Neural cell (in vitro differentiated cells): ENCODE data around the gene KLC1. TPM values are rescaled to one million over a fixed set of nuclear protein-coding genes. Genes with fewer than 3 reads are reported as not detected.

ENCODE experiments used
- H2AFZ ChIP-seq: fragments of 200-600, 300-800 bp; sonication (generic), shearing (Covaris generic); 2 replicates; pipeline ENCODE4 v1.6.0; 2014; ENCODE audit warnings: low read depth, mild to moderate bottlenecking, antibody characterized with exemption, low read length, moderate library complexity
- H3F3A ChIP-seq: fragments of 200-600 bp; shearing (Covaris generic); 2 replicates; pipeline ENCODE4 v1.6.1; 2016; ENCODE audit warnings: mild to moderate bottlenecking, moderate library complexity, mixed read lengths, antibody characterized with exemption, low read length; ENCODE audit not compliant: insufficient read depth, poor library complexity, severe bottlenecking
- H3K27ac ChIP-seq: fragments of 200-600, 300-800 bp; sonication (generic), shearing (Covaris generic); 2 replicates; pipeline ENCODE4 v1.5.1; 2014; ENCODE audit warnings: mild to moderate bottlenecking, low read length, moderate library complexity
- H3K27me3 ChIP-seq: fragments of 300-800, 200-600 bp; sonication (generic), shearing (Covaris generic); 2 replicates; pipeline ENCODE4 v1.6.0; 2014; ENCODE audit warnings: mild to moderate bottlenecking, low read depth, low read length, moderate library complexity; ENCODE audit not compliant: insufficient read depth
- H3K36me3 ChIP-seq: fragments of 300-800, 200-600 bp; sonication (generic), shearing (Covaris generic); 2 replicates; pipeline ENCODE4 v1.5.1; 2014; ENCODE audit warnings: mild to moderate bottlenecking, antibody characterized with exemption, low read length, moderate library complexity; ENCODE audit not compliant: insufficient read depth
- H3K4me2 ChIP-seq: fragments of 300-800, 200-600 bp; sonication (generic), shearing (Covaris generic); 2 replicates; pipeline ENCODE4 v1.6.0; 2014; ENCODE audit warnings: mild to moderate bottlenecking, low read length
- H3K4me3 ChIP-seq: fragments of 300-800, 200-600 bp; sonication (generic), shearing (Covaris generic); 2 replicates; pipeline ENCODE4 v1.5.1; 2014; ENCODE audit warnings: mild to moderate bottlenecking, low read length, moderate library complexity
- H3K79me2 ChIP-seq: fragments of 200-600 bp; shearing (Covaris generic); replicated peaks from 2 replicates; pipeline ENCODE4 v1.6.0; 2014; ENCODE audit warnings: mild to moderate bottlenecking, low read length, moderate library complexity; ENCODE audit not compliant: insufficient read depth
- H3K9ac ChIP-seq: fragments of 300-800, 200-600 bp; sonication (generic), shearing (Covaris generic); 2 replicates; pipeline ENCODE4 v1.6.1; 2016; ENCODE audit warnings: mild to moderate bottlenecking, low read length, mixed read lengths
- H3K9me2 ChIP-seq: fragments of 200-600 bp; shearing (Covaris generic); 2 replicates; pipeline ENCODE4 v1.6.1; 2016; ENCODE audit warnings: mild to moderate bottlenecking, low read length, mixed read lengths; ENCODE audit not compliant: insufficient read depth
- H3K9me3 ChIP-seq: fragments of 200-600, 300-800 bp; sonication (generic), shearing (Covaris generic); 2 replicates; pipeline ENCODE4 v1.6.1; 2016; ENCODE audit warnings: mild to moderate bottlenecking, mixed run types, low read length, moderate library complexity, mixed read lengths
- H4K20me1 ChIP-seq: fragments of 200-600 bp; shearing (Covaris generic); 2 replicates; pipeline ENCODE4 v1.6.1; 2016; ENCODE audit warnings: mild to moderate bottlenecking, mixed run types; ENCODE audit not compliant: insufficient read depth
- CTCF ChIP-seq: fragments of 450-650 bp; IDR thresholded peaks from 2 replicates; pipeline ENCODE4 v1.5.1; 2014; ENCODE audit warnings: antibody characterized with exemption, mild to moderate bottlenecking, moderate library complexity; ENCODE audit not compliant: poor library complexity, severe bottlenecking
- EP300 ChIP-seq: fragments of 450-650 bp; conservative IDR thresholded peaks from 2 replicates; pipeline ENCODE4 v1.6.1; 2014; ENCODE audit warnings: antibody characterized with exemption, mild to moderate bottlenecking, moderate library complexity; ENCODE audit not compliant: poor library complexity, severe bottlenecking
- EZH2 ChIP-seq: fragments of 200-600, 300-800 bp; shearing (Covaris generic), sonication (generic); IDR thresholded peaks from 2 replicates; pipeline ENCODE4 v1.6.1; 2014; ENCODE audit warnings: antibody characterized with exemption, low read length, borderline replicate concordance, mild to moderate bottlenecking; ENCODE audit not compliant: insufficient read depth, poor library complexity, severe bottlenecking
- MXI1 ChIP-seq: fragments of 450-650 bp; conservative IDR thresholded peaks from 2 replicates; pipeline ENCODE4 v1.6.1; 2014; ENCODE audit warnings: antibody characterized with exemption, mild to moderate bottlenecking; ENCODE audit not compliant: poor library complexity, severe bottlenecking
- POLR2AphosphoS5 ChIP-seq: IDR thresholded peaks from 2 replicates; pipeline ENCODE4 v1.6.1; 2012
- RAD21 ChIP-seq: fragments of 450-650 bp; conservative IDR thresholded peaks from 2 replicates; pipeline ENCODE4 v1.6.1; 2014; ENCODE audit warnings: antibody characterized with exemption, mild to moderate bottlenecking, moderate library complexity
- SMC3 ChIP-seq: fragments of 450-650 bp; conservative IDR thresholded peaks from 2 replicates; pipeline ENCODE4 v1.6.1; 2014; ENCODE audit warnings: antibody characterized with exemption, mild to moderate bottlenecking, moderate library complexity; ENCODE audit not compliant: poor library complexity
- TAF1 ChIP-seq: IDR thresholded peaks from 2 replicates; pipeline ENCODE4 v1.6.1; 2012; ENCODE audit warnings: low read depth
- polyA plus RNA-seq: library from polyadenylated mRNA; depleted of rRNA; stranded (reverse); fragments of >200 nt; gene quantifications from 2 replicates; pipeline ENCODE4 v1.2.3, GENCODE V29; 2014
- TF ChIP-seq, protein P1 (sequence below): IDR thresholded peaks from 2 replicates; pipeline ENCODE4 v1.6.1; 2012; ENCODE audit warnings: borderline replicate concordance

KLC1 gene
- polyA plus RNA-seq, 1 donor from 2014 or later = 1,272 TPM

DNA sequence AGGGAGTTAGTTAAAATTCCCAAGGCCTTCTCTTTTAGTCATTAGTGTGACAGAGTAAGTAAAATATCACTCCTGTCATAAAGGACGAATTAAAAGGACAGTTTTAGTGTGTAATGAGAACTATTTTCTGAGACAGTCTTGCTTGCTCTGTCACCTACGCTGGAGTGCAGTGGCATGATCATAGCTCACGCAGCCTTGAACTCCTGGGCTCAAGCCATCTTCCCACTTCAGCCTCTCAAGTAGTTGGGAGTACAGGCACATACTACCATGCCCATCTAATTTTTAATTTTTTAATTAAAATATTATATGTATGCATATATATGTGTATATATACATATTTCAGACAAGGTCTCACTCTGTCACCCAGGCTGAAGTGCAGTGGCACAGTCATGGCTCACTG lies 17.2 kb downstream of the KLC1 start:
- Histone ChIP-seq H3K36me3 (no peaks in the 10 kb centered on the region), H3K9me3 (no peaks in the 10 kb centered on the region), H3K27me3 (no peaks in the 10 kb centered on the region), H3K79me2 (peaks cover 80% of the 10 kb centered on the region), H3K27ac (no peak overlapping the region), H2AFZ (no peak overlapping the region), H3K4me3 (no peak overlapping the region), H3K4me2 (no peak overlapping the region), H3K9ac (no peak overlapping the region), H4K20me1 (peaks cover 4% of the 10 kb centered on the region), H3F3A (no peaks in the 10 kb centered on the region), H3K9me2 (no peaks in the 10 kb centered on the region)
- TF ChIP-seq, protein P1, sequence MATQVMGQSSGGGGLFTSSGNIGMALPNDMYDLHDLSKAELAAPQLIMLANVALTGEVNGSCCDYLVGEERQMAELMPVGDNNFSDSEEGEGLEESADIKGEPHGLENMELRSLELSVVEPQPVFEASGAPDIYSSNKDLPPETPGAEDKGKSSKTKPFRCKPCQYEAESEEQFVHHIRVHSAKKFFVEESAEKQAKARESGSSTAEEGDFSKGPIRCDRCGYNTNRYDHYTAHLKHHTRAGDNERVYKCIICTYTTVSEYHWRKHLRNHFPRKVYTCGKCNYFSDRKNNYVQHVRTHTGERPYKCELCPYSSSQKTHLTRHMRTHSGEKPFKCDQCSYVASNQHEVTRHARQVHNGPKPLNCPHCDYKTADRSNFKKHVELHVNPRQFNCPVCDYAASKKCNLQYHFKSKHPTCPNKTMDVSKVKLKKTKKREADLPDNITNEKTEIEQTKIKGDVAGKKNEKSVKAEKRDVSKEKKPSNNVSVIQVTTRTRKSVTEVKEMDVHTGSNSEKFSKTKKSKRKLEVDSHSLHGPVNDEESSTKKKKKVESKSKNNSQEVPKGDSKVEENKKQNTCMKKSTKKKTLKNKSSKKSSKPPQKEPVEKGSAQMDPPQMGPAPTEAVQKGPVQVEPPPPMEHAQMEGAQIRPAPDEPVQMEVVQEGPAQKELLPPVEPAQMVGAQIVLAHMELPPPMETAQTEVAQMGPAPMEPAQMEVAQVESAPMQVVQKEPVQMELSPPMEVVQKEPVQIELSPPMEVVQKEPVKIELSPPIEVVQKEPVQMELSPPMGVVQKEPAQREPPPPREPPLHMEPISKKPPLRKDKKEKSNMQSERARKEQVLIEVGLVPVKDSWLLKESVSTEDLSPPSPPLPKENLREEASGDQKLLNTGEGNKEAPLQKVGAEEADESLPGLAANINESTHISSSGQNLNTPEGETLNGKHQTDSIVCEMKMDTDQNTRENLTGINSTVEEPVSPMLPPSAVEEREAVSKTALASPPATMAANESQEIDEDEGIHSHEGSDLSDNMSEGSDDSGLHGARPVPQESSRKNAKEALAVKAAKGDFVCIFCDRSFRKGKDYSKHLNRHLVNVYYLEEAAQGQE = no peak
- TF ChIP-seq MXI1 (no peak), TAF1 (no peak), EZH2 (no peak), SMC3 (no peak), CTCF (no peak), POLR2AphosphoS5 (no peak), EP300 (no peak), RAD21 (no peak)

- H3K79me2 ChIP-seq = peaks cover 71% of the 10 kb centered on the region
- no peaks in the 10 kb centered on the region for H3F3A ChIP-seq
- no peak overlapping the region for H3K9ac ChIP-seq
- H3K9me3 ChIP-seq = no peaks in the 10 kb centered on the region
- H3K27me3 ChIP-seq = no peaks in the 10 kb centered on the region
- no peaks in the 10 kb centered on the region for H3K36me3 ChIP-seq
- H3K4me3 ChIP-seq = no peak overlapping the region
- H2AFZ ChIP-seq = no peak overlapping the region
- TF ChIP-seq, protein P1 = no peak
- TF ChIP-seq SMC3 = no peak
- H3K4me2 ChIP-seq = no peak overlapping the region
- no peak overlapping the region for H3K27ac ChIP-seq
- peaks cover 16% of the 10 kb centered on the region for H4K20me1 ChIP-seq
- no peaks in the 10 kb centered on the region for H3K9me2 ChIP-seq
Measured at GRCh38 chr14:103649001-103649400, 20.0 kb downstream of the KLC1 start.
